HepG2 (cell line): ENCODE measurements around the gene SAMD10. TPM values are rescaled to one million over a fixed set of nuclear protein-coding genes. Genes with fewer than 3 reads are reported as not detected.
A peak's percentile ranks its signal among the peaks of the same experiment; 100 is the strongest.

Experiments
- CAMTA2 ChIP-seq: sonication (generic); formaldehyde crosslinking; IDR thresholded peaks from 2 replicates; pipeline ENCODE4 v1.4.0; 2020; ENCODE audit warnings: mild to moderate bottlenecking, missing genetic modification reagents, borderline replicate concordance
- CBX2 ChIP-seq, 2 experiments: fragments of 200-600 bp in 1 of 2; sonication (generic); formaldehyde crosslinking in 1 of 2; IDR thresholded peaks; 2 replicates each; pipeline versions ENCODE4 v1.7.0 to v1.8.1; 2018 to 2022; ENCODE audit warnings: low read depth in 2 of 2, low read length in 1 of 2, mild to moderate bottlenecking in 1 of 2, missing genetic modification reagents in 1 of 2
- GLI4 ChIP-seq: sonication (generic); formaldehyde crosslinking; IDR thresholded peaks from 2 replicates; pipeline ENCODE4 v1.5.1; 2020; ENCODE audit warnings: missing genetic modification reagents, mild to moderate bottlenecking, moderate library complexity, borderline replicate concordance
- KAT8 ChIP-seq: IDR thresholded peaks from 2 replicates; pipeline ENCODE4 v1.6.1; 2016; ENCODE audit warnings: missing genetic modification reagents, missing compliant biosample characterization
- KDM3A ChIP-seq: IDR thresholded peaks from 2 replicates; pipeline ENCODE4 v1.6.1; 2018; ENCODE audit warnings: low read depth, missing compliant biosample characterization
- MIER3 ChIP-seq: IDR thresholded peaks from 2 replicates; pipeline ENCODE4 v1.6.1; 2016; ENCODE audit warnings: missing compliant biosample characterization, borderline replicate concordance
- PAX8 ChIP-seq: sonication (generic); formaldehyde crosslinking; IDR thresholded peaks from 2 replicates; pipeline ENCODE4 v1.8.0; 2022; ENCODE audit warnings: mild to moderate bottlenecking, missing genetic modification reagents, borderline replicate concordance
- SCMH1 ChIP-seq: sonication (generic); formaldehyde crosslinking; IDR thresholded peaks from 2 replicates; pipeline ENCODE4 v1.9.0; 2021; ENCODE audit warnings: missing genetic modification reagents, mild to moderate bottlenecking, borderline replicate concordance
- TOPORS ChIP-seq: sonication (generic); formaldehyde crosslinking; IDR thresholded peaks from 2 replicates; pipeline ENCODE4 v1.8.0; 2023; ENCODE audit warnings: mild to moderate bottlenecking, missing genetic modification reagents
- ZFYVE20 ChIP-seq: sonication (generic); formaldehyde crosslinking; IDR thresholded peaks from 2 replicates; pipeline ENCODE4 v1.8.0; 2023; ENCODE audit warnings: low read depth, mild to moderate bottlenecking, moderate library complexity, missing genetic modification reagents, borderline replicate concordance
- ZNF605 ChIP-seq: sonication (generic); formaldehyde crosslinking; IDR thresholded peaks from 2 replicates; pipeline ENCODE4 v1.8.0; 2022; ENCODE audit warnings: mild to moderate bottlenecking, missing genetic modification reagents
- ZNF761 ChIP-seq: sonication (generic); formaldehyde crosslinking; conservative IDR thresholded peaks from 2 replicates; pipeline ENCODE4 v1.4.0; 2020; ENCODE audit warnings: mild to moderate bottlenecking, missing genetic modification reagents
- ZNF780A ChIP-seq: sonication (generic); formaldehyde crosslinking; IDR thresholded peaks from 2 replicates; pipeline ENCODE4 v1.8.0; 2022; ENCODE audit warnings: mild to moderate bottlenecking, missing genetic modification reagents, moderate library complexity
- ZNF850 ChIP-seq: sonication (generic); formaldehyde crosslinking; conservative IDR thresholded peaks from 2 replicates; pipeline ENCODE4 v1.9.0; 2021; ENCODE audit warnings: mild to moderate bottlenecking, missing genetic modification reagents
- polyA plus RNA-seq, 8 experiments: library from polyadenylated mRNA; depleted of rRNA in 3 of 8; stranded (reverse) in 7 of 8; unstranded in 1 of 8; fragments of >200 nt; fragmentation: Illumina TruSeq in 4 of 8; extraction: Trizol in 4 of 8; gene quantifications; 2 replicates each; pipeline versions ENCODE4 v1.2.1 to v1.2.3, GENCODE V29; 2011 to 2016; ENCODE audit warnings: low read depth in 4 of 8, missing spikeins in 1 of 8, mixed read lengths in 1 of 8; ENCODE audit not compliant: insufficient read depth in 1 of 8
- total RNA-seq, 5 experiments: library from RNA; depleted of rRNA; stranded (reverse); fragments of >200 nt; fragmentation: Illumina TruSeq; extraction: Trizol; gene quantifications; 2 replicates each; pipeline ENCODE4 v1.2.3, GENCODE V29; 2016; ENCODE audit warnings: low read depth in 1 of 5

The SAMD10 gene
- total and polyA plus RNA-seq, 2 of the 13 experiments (the other 11 are each of a cell fraction or from before 2014, with no cell fraction given), result 6.1 to 11.0 TPM

- TF ChIP-seq KDM3A (CRISPR knock-in tag) (no peak), SCMH1 (CRISPR knock-in tag) (no peak), ZNF605 (0 out of 2 replicates have a peak, but pooled peaks have one; percentile 91), ZNF850 (CRISPR knock-in tag) (0 out of 2 replicates have a peak, but pooled peaks have one; percentile 48), TOPORS (CRISPR knock-in tag) (no peak), PAX8 (no peak), CAMTA2 (peak; percentile 69; the same call in 1 of the 2 replicates), GLI4 (CRISPR knock-in tag) (peak; percentile 65; the same call in 1 of the 2 replicates), CBX2 (IDR thresholded peaks at IDR 0.05; ENCODE audit: low read depth, low read length) (no peak), CBX2 (CRISPR knock-in tag; IDR thresholded peaks at IDR 0.05; ENCODE audit: low read depth) (no peak), ZNF780A (CRISPR knock-in tag) (0 out of 2 replicates have a peak, but pooled peaks have one; percentile 25), ZFYVE20 (no peak), MIER3 (CRISPR knock-in tag) (no peak), ZNF761 (CRISPR knock-in tag) (peak; percentile 6; the same call in 1 of the 2 replicates), KAT8 (CRISPR knock-in tag) (no peak)
- TF ChIP-seq, all 625 proteins: peak for 35
These were observed 11.1 kb downstream of the SAMD10 start (continued) for GRCh38 chr20:63968136-63968927.
